ENCODE measurements around the gene LTB4R2.

The LTB4R2 gene

DNA sequence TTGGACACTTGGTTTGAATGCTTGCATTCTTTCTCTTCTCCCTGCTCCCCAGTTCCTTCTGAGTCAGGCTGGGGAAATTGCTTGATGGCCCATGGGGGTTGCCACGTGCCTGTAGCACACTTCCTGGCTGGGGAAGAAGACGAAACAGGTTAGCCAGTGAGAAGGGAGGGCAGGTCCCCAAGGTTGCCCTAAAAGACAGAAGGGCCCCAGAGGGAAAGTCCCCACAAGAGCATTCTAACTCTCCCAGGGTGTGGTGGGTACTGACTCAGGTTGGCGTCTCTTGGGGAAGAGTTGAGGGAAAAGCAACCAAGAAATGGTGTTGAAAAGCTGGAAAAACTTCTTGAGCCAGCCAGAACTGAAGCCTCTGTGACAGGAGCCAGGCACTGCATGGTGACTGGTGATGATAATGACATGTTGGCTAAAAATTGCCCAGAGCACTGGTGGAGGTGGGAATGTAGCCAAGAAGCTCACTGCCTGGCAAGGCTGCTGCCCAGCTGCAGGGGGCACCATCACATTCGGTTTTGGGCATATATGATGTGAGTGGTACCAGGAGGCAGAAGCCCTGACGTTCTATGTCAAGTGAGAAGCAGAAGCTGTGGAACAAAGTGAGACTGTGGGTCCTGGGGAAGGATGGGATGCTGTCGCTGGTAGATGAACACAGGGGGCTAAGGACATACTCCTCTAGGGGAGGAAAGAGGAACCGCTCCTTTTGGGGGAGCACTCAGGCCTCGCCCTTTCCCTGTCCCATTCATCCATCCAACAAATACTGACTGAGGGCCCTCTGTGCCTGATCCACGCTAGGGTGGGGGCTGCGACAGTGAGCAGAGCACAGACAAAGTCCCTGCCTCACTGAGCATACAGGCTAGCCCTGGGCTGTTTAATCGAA is 30.4 kb upstream of the LTB4R2 start:
- TF ChIP-seq Cebpa-rat (IDR thresholded peaks at IDR 0.05): no peak
- Histone ChIP-seq H3K36me3 (no peaks in the 10 kb centered on the region), H3K27ac (peak overlapping the region; percentile 48 to 100 (median 90); a peak in 21 of 22 replicates), H4K20me1 (no peaks in the 10 kb centered on the region), H3K27me3 (no peaks in the 10 kb centered on the region), H3K4me3 (0 out of 20 replicates have a peak overlapping the region, but pooled peaks of 1 of the 10 experiments have one; percentile 2), H3K9ac (peak overlapping the region in 7 of 11 experiments; percentile 13 to 83 (median 31); a peak in 11 of 22 replicates), H3K9me3 (replicated peaks in 1 of 11) (peaks cover 0 to 9% (median 0%) of the 10 kb centered on the region in 11 experiments; a peak in 2 of 22 replicates), H3K4me2 (peak overlapping the region; percentile 70 to 97 (median 86)), H3K4me1 (peaks cover 32 to 98% (median 77%) of the 10 kb centered on the region in 10 experiments)

- H3K36me3 ChIP-seq: no peaks in the 10 kb centered on the region
- peak overlapping the region in 3 of 11 experiments; percentile 4 to 52 (median 18); a peak in 3 of 22 replicates for H3K9ac ChIP-seq
- no peaks in the 10 kb centered on the region for H3K27me3 ChIP-seq
- H3K9me3 ChIP-seq (replicated peaks in 1 of 11): peaks cover 0 to 9% (median 0%) of the 10 kb centered on the region in 11 experiments; a peak in 2 of 22 replicates
- H3K27ac ChIP-seq: peak overlapping the region in 9 of 11 experiments; percentile 12 to 100 (median 94); a peak in 16 of 22 replicates
- H4K20me1 ChIP-seq: no peaks in the 10 kb centered on the region; a peak in 1 of 22 replicates
- peak overlapping the region in 7 of 11 experiments; percentile 31 to 97 (median 92); a peak in 13 of 22 replicates for H3K4me2 ChIP-seq
- TF ChIP-seq Cebpa-rat (IDR thresholded peaks at IDR 0.05): no peak
- no peak overlapping the region for H3K4me3 ChIP-seq
- H3K4me1 ChIP-seq: peaks cover 32 to 87% (median 69%) of the 10 kb centered on the region in 10 experiments
Measured at GRCh38 chr14:24280797-24281460, 29.0 kb upstream of the LTB4R2 start.

DNA sequence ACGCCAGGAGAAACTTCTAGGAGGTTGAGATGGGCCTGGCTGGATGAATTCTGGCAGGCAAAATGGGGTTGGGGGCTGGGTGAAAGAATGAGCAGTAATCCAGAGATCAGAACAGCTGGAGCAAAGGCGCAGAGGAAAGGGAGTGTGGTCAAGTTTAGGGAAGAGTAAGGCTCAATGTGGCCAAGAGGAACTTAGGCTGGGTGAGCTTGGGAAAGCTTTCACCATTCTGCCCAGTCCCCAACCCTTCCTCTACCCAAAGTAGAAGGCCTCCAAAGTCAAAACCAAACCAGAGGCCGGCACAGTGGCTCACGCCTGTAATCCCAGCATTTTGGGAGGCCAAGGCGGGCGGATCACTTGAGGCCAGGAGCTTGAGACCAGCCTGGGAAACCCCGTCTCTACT is 28.3 kb upstream of the LTB4R2 start:
- no peak for TF ChIP-seq Cebpa-rat (IDR thresholded peaks at IDR 0.05)
- peak overlapping the region in 1 of 11 experiments; percentile 34; a peak in 1 of 22 replicates for H3K9ac ChIP-seq
- peak overlapping the region in 7 of 11 experiments; percentile 46 to 100 (median 97); a peak in 11 of 22 replicates for H3K27ac ChIP-seq
- H3K27me3 ChIP-seq: no peaks in the 10 kb centered on the region
- H4K20me1 ChIP-seq: no peaks in the 10 kb centered on the region; a peak in 1 of 22 replicates
- peaks cover 0 to 9% (median 0%) of the 10 kb centered on the region in 11 experiments; a peak in 2 of 22 replicates for H3K9me3 ChIP-seq (replicated peaks in 1 of 11)
- no peaks in the 10 kb centered on the region for H3K36me3 ChIP-seq
- peaks cover 32 to 80% (median 63%) of the 10 kb centered on the region in 10 experiments for H3K4me1 ChIP-seq
- H3K4me3 ChIP-seq: no peak overlapping the region
- H3K4me2 ChIP-seq: peak overlapping the region in 7 of 11 experiments; percentile 31 to 97 (median 92); a peak in 13 of 22 replicates

- H3K4me1 ChIP-seq: peaks cover 31 to 76% (median 58%) of the 10 kb centered on the region in 10 experiments
- no peak overlapping the region for H3K27ac ChIP-seq
- no peaks in the 10 kb centered on the region for H3K36me3 ChIP-seq
- TF ChIP-seq Cebpa-rat (IDR thresholded peaks at IDR 0.05): no peak
- H3K27me3 ChIP-seq: no peaks in the 10 kb centered on the region
- peaks cover 0 to 9% (median 0%) of the 10 kb centered on the region in 11 experiments; a peak in 2 of 22 replicates for H3K9me3 ChIP-seq (replicated peaks in 1 of 11)
- no peak overlapping the region for H3K9ac ChIP-seq
- no peak overlapping the region for H3K4me3 ChIP-seq
- peak overlapping the region in 5 of 11 experiments; percentile 89 to 97 (median 95); a peak in 9 of 22 replicates for H3K4me2 ChIP-seq
- no peaks in the 10 kb centered on the region; a peak in 1 of 22 replicates for H4K20me1 ChIP-seq
Measured at GRCh38 chr14:24282736-24283135, 27.2 kb upstream of the LTB4R2 start.

DNA sequence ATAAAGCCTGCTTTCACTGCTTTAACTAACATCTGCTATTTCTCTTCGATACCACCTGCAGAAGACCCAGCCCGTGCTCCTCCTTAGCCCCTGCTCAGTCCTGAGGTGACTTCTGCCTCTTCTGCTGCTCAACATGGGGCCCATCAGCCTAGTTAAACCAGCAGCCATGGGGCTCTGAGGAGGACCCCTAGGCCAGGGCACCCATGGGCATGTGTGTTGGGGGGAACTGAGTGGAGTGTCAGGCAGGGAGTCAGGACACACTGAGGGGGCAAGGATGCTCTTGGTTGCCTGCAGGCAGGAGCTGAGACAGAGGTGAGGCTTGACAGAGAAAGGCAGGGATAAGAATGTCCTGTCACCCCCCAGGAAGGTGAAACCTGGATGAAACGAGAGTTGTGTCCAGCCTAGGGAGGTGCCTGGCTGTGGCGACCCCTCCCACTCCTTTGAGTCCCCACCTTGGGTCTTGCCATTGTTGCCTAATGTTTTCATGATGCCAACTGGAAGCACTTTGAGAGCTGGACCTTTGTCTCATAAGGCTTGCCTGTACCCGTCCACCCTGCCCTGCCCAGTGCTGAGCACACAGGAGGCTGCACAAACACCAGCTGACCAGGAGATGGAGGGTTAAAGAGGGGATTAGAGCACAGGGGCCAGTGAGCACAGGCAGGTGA is 26.0 kb upstream of the LTB4R2 start:
- Histone ChIP-seq H3K27me3 (no peaks in the 10 kb centered on the region), H3K9me3 (replicated peaks in 1 of 11) (no peaks in the 10 kb centered on the region), H4K20me1 (no peaks in the 10 kb centered on the region; a peak in 1 of 22 replicates), H3K36me3 (no peaks in the 10 kb centered on the region), H3K9ac (no peak overlapping the region), H3K4me3 (no peak overlapping the region), H3K27ac (no peak overlapping the region; a peak in 1 of 22 replicates), H3K4me1 (peaks cover 28 to 71% (median 53%) of the 10 kb centered on the region in 10 experiments), H3K4me2 (peak overlapping the region in 1 of 11 experiments; percentile 38; a peak in 1 of 22 replicates)
- TF ChIP-seq Cebpa-rat (IDR thresholded peaks at IDR 0.05): no peak

- no peak overlapping the region for H3K9ac ChIP-seq
- no peaks in the 10 kb centered on the region; a peak in 1 of 22 replicates for H4K20me1 ChIP-seq
- peaks cover 22 to 70% (median 51%) of the 10 kb centered on the region in 10 experiments for H3K4me1 ChIP-seq
- H3K36me3 ChIP-seq: peaks cover 0 to 6% (median 4%) of the 10 kb centered on the region in 11 experiments; a peak in 8 of 22 replicates
- H3K9me3 ChIP-seq (replicated peaks in 1 of 11): no peaks in the 10 kb centered on the region
- no peak overlapping the region for H3K4me3 ChIP-seq
- H3K27ac ChIP-seq: no peak overlapping the region
- TF ChIP-seq Cebpa-rat (IDR thresholded peaks at IDR 0.05): no peak
- H3K4me2 ChIP-seq: no peak overlapping the region
- H3K27me3 ChIP-seq: no peaks in the 10 kb centered on the region
Measured at GRCh38 chr14:24284501-24285035, 25.4 kb upstream of the LTB4R2 start.

GRCh38 chr14:24285351-24285750 is 24.6 kb upstream of the LTB4R2 start:
- no peak overlapping the region for H3K4me2 ChIP-seq
- peaks cover 15 to 70% (median 50%) of the 10 kb centered on the region in 10 experiments for H3K4me1 ChIP-seq
- no peak for TF ChIP-seq Cebpa-rat (IDR thresholded peaks at IDR 0.05)
- no peaks in the 10 kb centered on the region for H3K9me3 ChIP-seq (replicated peaks in 1 of 11)
- H3K27ac ChIP-seq: no peak overlapping the region
- no peak overlapping the region for H3K9ac ChIP-seq
- H4K20me1 ChIP-seq: no peaks in the 10 kb centered on the region; a peak in 1 of 22 replicates
- H3K27me3 ChIP-seq: no peaks in the 10 kb centered on the region
- H3K36me3 ChIP-seq: peaks cover 0 to 14% (median 11%) of the 10 kb centered on the region in 11 experiments; a peak in 15 of 22 replicates
- no peak overlapping the region for H3K4me3 ChIP-seq

- Histone ChIP-seq H3K4me2 (peak overlapping the region in 4 of 11 experiments; percentile 13 to 57 (median 46); a peak in 2 of 22 replicates), H3K27ac (no peak overlapping the region), H3K4me3 (no peak overlapping the region), H4K20me1 (no peaks in the 10 kb centered on the region; a peak in 1 of 22 replicates), H3K27me3 (no peaks in the 10 kb centered on the region), H3K36me3 (peaks cover 14 to 31% (median 27%) of the 10 kb centered on the region in 11 experiments; a peak in 20 of 22 replicates), H3K9ac (peak overlapping the region in 1 of 11 experiments; percentile 8; a peak in 1 of 22 replicates), H3K4me1 (peaks cover 15 to 54% (median 36%) of the 10 kb centered on the region in 10 experiments), H3K9me3 (replicated peaks in 1 of 11) (no peaks in the 10 kb centered on the region)
- TF ChIP-seq Cebpa-rat (IDR thresholded peaks at IDR 0.05): no peak
Measured at GRCh38 chr14:24286996-24287395, 22.9 kb upstream of the LTB4R2 start.

All from BLaER1 treated with 17β-estradiol and CSF1 and Interleukin-3, amounts not matched to agents 10 nM and 100 nM (cell line).